Stimulated activated CD8-positive, alpha-beta memory T cell treated with anti-CD3 and anti-CD28 coated beads, Interleukin-2, amount 100 ng/mL, for 48 hours (primary cell): ENCODE data around the gene GNAS.

Source experiments
- DNase-seq, 2 donors: peaks; one replicate each; pipeline ENCODE4 v3.0.0-alpha.2; 2020; ENCODE audit warnings: low read depth in 2 of 2

The GNAS gene

DNA sequence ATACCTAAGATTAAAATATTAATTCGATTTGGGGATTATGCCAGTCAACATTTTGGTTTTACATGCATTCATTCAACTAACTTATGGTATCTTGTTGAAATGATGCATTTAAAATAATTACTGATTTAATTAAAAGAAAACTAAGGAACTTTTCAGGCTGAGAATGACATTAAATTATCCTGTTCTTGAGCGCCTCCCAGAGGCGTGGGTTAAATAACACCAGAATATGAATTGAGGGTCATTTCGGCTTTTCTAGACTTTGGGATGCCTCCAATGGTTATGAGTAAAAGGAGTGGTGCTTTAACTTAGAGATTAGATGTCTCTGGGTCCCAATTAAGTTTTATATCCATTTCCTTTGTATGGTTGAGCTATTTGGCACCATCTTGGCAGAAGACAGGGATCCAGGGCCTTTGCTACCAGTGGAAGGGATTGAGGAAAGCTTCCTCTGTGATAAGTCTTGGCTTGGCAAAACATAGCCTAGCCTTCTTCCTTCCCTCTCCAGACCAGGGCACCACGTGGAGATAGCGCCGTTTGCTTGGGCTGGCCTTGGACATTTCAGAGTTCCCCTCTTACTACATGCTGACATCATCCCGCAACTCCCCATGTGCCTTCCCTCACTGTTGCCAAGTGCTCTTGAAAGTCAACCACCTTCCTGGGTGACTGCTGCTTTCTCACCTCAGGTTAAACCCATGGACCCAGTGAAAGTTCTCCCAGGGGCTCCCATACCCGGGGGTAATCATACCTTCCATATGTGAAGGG, 28.7 kb downstream of the GNAS start:
- DNase-seq = no peak

DNA sequence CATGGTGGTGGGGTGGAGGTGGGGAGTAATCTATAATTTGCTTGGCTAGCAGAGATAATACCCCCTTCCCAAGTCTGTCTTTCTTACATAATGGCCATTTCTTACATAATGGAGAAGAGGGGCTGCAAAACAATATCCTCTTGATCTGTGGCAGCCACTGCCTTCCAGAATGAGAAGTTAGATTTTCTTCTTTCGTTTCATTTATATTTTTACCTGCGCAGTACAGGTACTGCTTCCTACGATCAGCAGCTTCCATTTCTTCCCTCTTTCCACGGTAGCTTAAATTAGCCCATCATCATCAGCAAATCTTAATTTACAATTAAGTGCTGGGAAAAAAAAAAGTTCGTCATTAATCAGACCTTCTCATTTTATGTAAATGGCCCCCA, 30.2 kb downstream of the GNAS start:
- no peak for DNase-seq

DNA sequence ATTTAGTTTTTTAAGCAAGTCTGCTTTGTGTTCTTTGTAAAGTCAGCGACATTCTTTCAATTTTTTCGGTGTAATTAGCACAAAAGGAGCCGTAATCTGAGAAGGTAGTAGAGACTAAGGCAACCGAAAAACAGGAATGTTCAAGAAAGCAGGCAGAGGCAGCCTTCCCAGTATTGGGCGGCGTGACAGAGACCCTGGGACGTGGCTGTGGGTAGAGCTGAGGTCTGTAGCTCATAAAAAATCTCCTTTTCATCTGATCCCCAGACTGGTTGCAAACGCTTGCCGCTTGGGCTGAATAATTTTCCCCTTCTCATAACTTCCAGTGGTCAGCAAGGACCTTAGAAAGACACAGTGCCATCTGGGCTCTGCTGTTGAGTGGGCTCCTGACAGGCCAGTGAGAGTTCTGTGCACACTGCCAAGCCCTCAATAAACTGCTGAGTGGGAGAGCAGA, 30.8 kb downstream of the GNAS start:
- DNase-seq = no peak

DNA sequence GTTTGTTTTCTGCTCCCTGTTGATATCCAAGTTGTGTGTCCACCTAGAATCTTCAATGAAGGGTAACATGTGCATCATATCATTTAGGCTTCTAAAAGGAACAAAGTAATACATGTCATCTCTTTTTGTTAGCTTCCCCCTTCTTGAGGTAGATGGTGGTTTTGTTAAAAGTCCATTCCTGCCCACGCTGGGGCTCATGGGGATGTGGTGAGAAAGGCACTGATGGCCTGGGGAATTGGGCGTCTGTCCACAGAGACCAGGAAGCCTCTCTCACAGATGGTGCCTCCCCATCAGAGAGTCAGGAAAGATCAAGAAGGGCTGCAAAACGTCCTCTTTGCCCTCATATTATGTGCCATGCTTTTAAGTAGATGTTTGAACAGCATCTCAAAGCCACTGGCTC, 32.5 kb downstream of the GNAS start:
- no peak for DNase-seq

DNA sequence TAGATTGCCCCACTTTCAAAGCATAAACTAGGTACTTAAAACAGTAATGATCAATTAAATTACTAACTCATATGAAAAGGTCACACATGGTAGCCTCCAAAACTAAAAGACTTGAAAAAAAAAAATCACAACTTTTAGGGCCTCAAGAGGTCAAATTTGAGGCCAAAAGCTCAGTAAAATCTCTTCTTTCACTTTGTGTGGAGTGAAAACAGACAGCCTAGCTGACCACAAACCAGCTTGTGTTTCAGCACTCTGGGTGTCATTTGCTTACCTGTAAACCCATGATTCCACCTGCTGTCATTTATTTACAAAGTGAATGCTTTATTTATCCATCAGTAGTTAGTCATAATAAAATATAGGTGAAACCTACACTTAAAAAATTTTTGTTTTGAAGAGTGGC, 34.0 kb downstream of the GNAS start:
- DNase-seq = no peak

DNA sequence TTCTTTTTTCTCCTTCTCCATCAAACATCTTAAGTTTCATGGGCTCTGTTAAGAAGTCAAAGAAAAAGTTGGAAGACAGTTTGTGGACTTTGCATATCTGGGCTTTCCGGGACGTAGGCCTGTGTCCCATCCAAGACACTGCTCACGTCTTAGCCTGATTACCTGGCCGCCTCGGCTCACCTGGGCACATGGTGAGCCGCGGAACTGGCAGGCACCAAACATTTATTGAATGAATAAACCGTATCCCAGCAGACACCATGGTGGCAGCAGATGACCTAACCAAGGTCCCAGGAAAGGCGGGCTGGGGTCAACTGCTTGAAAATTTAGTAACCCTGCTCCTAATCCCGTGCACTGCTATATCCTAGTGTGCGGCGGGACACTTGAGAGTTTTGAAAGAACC, 35.6 kb downstream of the GNAS start:
- no peak for DNase-seq

DNA sequence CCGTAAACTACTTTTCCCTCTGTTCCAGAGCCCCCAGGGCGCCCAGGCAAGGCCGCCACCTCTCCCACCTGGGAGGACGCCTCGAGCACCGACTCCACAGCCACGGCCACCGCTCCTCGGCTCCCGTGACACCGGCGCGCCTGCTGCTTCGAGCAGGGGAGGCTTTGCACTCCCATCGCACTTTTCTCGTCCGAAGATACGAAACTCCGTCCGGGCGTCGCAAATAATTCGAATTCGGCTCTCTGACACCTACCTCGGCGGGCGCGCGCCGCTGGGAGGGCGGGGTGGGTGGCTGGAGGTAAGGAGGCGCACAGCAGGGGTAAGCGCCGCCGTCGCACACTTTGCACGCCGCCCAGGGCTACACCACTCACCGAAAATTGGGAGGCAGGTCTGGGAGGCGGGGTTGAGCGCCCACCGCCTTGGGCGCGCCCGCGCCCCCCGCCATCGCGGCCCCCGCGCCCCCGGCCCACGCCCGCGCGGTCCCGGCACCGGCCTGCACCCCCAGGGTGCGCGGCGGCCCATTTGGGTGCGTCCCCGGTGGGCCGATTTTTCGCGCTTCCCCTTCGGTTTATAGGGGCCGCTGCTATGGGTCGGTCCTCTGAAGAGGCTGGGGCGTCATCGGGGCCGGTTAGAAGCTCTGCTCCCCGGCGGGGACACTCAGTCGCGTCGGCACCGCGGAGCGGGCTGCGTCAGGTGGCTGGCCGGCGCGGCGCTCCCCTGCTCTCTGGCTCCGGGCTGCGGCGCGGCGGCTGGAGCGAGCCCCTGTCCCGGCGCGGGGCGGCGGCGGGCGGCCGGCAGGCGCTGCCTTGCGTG, 36.2 kb downstream of the GNAS start:
- DNase-seq = peak; percentile 66 to 71

DNA sequence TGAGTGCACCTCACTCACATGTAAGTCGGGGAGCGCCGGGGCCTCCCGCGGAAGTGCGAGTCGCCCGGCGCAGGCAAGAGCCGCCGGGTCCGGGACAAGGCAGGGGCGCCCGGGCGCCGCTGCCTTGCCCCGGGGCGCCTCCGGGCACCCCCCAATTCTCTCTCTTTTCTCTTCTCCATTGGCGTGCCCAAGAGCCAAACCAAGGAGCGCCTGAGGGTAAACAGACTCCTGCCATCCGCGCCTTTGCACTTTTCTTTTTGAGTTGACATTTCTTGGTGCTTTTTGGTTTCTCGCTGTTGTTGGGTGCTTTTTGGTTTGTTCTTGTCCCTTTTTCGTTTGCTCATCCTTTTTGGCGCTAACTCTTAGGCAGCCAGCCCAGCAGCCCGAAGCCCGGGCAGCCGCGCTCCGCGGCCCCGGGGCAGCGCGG, 36.8 kb downstream of the GNAS start:
- DNase-seq = no peak

DNA sequence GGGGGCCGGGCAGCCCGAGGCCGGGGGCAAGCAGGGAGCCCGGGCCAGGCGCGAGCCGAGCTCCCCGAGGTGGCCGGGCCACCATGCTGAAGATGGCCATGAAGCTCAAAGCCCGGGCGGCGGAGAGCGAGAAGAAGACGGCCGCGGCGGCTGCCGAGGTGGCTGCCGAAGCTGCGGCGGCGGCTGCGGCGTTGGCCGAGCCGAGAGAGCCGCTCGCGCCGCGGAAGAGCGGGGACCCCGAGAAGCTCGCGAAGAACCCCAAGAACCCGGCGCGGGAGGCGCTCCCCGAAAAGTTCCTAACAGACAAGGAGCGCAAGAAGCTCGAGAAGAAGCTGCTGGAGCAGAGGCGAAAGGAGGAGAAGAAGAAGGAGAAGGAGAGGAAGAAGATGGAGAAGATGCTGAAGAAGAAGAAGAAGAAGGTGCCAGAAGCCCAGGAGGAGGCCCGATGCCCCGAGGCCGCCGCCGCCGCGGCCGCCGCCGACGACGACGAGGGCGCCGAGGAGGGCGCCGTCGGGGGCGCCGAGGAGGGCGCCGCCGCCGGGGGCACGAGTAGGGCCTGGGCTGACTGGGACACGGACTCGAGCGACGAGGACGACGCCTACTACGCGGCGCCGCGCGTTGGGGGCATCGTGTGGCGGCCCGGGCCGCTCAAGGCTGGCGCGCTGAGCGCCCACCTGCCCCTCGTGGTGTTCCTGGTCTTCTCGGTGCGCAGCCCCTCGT, 37.4 kb downstream of the GNAS start:
- no peak for DNase-seq

DNA sequence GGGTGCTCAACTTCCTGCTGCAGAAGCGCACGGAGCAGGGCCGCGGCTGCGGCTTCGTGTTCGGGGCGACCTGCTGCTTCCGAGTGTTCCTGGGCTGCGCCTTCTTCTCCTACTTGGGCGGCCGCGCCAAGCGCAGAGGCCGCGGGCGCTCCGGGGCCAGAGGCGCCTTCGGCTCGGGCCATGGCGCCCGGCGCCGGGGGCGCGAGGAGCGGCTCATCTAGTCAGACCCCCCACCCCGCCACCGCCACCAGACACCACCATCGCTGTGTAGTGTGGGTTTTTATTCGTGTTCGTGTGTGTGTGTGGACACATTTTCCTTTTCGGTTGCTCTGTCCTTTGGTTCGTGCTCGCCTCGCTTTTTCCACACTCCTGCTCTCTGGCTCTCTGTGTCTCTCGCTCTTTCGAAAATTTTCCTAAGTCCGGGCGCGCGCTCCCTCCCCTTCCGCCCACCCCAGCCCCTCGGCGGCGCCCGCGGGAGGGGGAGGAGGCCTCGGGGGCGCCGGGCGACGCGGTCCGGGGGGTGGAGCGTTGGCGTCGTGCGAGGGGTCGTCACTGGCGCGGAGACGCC, 38.1 kb downstream of the GNAS start:
- peak; percentile 52 to 68 for DNase-seq

DNA sequence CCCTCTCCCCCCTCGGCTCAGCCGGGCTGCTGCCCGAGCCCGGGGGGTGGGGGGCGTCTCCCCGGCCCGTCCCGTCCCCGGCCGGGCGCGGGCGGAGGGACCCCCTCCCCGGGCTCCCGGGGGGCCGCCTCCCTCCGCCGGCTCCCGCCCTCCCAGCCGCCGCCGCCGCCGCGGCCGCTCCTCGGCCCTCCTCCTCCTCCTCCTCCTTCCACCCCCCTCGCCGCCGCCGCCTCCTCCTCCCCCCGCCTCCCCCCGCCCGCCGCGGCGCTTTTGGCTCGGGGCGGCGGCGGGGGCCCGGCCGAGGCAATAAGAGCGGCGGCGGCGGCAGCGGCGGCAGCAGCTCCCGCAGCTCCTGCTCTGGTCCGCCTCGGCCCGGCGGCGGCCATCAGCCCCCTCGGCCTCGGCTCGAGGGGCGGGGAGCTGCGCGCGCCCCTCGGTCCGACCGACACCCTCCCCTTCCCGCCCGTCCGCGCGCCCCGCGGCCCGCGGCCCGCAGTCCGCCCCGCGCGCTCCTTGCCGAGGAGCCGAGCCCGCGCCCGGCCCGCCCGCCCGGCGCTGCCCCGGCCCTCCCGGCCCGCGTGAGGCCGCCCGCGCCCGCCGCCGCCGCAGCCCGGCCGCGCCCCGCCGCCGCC, 38.7 kb downstream of the GNAS start:
- DNase-seq = peak; percentile 52 to 68

DNA sequence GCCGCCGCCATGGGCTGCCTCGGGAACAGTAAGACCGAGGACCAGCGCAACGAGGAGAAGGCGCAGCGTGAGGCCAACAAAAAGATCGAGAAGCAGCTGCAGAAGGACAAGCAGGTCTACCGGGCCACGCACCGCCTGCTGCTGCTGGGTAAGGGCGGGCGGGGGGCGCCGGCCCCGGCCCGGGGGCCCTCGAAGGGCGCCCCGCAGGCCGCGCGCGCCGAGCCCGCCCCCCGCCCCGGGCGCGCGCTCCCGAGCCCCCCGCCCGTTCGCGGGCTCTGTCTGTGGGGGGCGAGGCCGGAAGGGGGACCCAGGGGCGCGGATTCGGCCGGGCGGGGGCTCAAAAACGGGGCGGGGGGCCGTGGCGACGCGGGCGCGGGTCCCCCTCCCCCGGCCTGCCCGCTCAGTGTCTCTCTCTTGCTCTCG, 39.2 kb downstream of the GNAS start:
- no peak for DNase-seq

DNA sequence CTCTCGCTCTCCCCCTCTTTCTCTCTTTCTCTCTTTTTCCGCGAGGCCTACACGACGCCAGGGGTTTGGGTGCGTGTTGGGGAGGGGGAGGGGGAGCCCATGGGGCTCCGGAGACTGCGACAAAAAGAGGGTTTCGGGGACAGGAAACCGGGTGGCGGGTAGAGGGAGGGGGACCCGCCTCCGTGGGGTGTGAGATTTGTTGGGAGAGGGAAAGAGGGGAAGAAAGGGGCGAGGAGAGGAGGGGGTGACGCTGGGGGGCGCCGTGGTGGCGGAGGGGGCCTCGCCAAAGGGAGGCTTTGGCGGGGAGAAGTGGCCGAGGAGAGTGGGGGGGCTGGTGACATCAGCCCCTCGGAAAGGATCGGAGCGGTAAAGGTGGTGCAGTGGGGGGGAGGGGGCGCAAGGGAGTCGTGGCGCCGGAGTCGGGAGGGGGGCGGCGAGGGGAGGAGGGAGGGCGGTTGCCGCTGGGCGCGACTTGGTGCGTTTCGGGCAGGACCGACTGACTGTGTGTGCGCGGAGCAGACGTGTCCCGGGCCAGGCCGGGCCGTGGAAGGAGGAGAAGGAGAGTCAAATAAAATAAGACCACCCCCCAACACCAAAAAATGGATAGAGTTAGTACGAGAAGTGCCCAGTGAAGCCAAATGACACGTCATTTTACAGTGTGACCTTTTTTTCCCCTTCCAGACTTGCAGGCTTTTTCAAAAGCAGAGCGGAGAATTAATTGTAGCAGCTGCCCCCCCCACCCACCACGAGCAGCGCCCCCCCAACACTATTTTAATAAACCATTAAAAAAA, 39.8 kb downstream of the GNAS start:
- DNase-seq = peak; percentile 67 to 75

DNA sequence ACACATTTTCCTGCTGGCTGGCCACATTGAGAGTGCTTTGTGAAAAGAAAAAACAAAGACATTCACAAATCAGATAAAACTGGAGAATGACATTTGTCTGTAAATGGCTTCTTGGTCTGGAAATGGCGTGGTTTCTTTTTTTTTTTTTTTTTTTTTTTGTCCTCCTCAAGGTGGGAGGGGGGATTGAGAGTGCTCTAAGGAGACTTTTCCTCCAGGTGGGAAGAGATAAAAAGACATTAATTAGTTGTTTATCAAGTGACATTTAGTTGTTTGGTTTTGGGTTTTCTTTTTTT, 40.4 kb downstream of the GNAS start:
- no peak for DNase-seq

DNA sequence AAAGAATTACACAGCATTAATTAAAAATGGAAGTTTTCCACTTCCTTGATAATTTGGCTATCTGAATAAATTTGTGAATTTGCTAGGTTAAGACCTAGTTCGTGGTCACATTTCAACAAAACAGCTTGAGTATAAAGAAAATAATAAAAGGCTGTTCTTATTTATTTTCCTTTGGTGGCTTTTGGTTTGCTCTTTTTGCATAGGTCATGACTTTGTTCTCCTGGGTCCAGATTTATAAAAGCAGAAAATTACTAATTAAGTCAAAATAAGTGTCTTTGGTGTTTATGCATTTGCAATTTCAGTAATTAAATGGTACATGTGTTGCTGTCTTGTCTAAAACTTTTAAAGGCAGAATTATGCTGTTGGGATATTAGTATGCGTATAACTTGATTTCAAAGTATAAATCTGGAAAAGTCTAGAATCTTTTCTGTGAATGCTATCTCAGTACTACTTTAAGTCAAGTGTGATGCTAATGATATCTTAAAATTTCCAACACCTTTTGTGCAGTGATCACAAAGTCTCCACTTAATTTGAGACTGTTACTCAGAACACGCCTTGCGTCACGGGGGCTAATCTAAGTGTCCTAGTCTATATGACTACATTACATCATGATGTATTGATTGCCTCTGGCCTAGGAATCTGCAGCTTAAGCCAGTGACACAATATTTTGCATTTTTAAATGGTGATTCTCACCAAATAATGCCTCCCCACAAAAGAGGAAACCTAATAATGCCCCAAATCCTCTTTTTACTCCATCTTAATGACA, 41.0 kb downstream of the GNAS start:
- peak in 1 of 2 donors; percentile 30 for DNase-seq

DNA sequence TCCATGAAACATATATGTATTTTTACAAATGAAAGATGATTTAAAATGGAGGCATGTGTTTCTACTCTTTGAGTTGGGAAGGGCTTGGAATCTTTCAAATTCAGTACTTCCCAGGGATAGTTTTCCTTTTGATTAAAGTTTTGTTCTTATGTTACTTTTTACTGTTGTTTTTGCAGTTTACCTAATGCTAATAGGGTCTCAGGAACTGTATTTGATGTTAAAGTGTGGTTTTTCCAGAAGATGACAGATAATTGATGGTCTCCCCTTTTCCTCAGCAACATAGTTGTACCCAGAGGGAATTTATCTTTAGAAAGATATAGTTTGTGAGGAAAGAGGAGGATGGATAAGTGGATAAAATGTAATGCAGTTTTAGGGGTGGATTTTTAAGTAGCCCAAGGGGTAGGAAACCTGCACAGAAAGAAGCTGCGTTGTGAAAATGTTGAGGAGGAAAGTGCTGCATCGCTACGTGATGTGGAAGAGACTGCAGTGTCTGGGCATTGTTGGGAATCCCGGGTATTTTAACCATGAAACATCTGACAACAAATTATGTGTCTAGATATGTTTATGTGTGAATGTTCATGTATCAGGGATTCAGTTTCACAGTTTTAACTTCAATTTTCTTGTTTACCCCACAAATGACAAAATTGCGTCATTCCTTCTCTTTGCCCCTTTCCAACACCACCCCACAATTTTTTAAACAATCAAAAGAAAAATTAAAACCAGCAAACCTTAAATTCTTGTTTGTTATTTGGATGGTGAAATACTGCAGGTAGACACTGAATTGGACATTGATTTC, 42.3 kb downstream of the GNAS start:
- DNase-seq = no peak

DNA sequence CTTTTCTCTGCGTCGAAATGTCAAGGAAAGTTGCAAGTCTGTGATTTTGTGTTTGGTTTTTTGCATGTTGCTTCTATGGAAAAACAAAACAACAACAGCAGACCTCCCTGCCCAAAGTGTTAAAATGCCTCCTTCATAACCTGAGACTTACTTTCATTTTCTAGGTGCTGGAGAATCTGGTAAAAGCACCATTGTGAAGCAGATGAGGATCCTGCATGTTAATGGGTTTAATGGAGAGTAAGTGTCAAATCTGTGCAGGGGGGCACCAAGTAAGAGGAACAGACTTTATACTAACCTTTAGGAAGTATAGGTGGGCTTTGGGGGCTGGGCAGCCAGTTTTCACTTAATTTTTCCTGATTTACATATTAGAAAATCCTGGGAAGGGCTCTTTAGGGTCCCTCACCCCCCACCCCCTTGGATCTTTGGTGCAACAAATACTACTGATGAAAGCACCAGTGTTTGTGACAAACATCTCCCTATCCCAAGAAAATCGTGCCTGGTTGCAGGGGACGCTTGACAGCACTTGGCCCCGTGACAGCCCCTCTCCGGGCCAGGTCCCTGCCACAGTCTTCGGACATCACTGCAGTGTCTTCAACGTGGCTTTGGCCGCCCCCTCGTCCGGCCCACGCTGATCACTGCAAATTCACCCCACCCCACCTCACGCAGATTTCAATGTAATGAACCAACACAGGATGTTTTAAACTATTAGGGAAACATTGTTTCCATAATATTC, 43.1 kb downstream of the GNAS start:
- DNase-seq = no peak

DNA sequence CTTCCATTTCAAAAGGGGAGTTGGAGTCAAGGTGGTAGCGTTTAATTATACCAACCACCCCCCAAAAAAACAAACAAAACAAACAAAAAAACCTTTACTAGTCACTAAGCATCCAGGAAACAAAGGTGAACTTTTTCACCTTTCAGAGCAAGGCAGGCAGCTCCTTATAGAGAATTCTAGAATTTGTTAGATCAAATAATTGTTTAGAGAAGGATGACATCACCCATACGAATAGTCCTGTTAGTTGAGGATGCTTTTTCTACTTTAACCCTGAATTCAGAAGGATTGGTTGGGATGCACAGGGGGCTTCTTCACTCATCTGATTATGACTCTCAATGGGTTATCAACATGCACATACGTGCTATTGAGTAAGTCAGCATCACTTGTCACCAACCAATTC, 44.3 kb downstream of the GNAS start:
- DNase-seq = no peak

DNA sequence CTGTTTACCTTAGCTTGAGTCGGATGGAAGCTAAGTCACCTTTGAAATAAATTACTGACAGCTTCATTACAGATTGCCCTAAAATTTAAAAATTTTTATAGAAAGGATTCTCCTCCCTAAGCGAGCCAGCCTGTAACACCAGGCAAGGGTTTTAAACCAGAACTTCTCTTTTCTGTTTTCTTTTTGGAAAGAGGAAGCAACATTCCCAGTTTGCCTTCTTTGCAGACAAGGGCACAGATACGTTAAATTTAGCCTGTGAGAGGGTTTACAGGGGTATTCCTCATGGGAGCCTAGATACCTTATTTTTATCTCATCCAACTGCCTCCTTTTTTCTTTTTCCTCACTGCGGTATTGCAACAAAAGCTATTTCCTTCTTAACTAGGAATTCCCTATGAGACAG, 45.0 kb downstream of the GNAS start:
- DNase-seq = no peak
